ENCODE data around the gene ASPG. TPM values are rescaled to one million over a fixed set of nuclear protein-coding genes. Genes with fewer than 3 reads are reported as not detected.

ASPG gene
- total RNA-seq, 1 donor from 2014 or later, result 4.4 TPM

DNA sequence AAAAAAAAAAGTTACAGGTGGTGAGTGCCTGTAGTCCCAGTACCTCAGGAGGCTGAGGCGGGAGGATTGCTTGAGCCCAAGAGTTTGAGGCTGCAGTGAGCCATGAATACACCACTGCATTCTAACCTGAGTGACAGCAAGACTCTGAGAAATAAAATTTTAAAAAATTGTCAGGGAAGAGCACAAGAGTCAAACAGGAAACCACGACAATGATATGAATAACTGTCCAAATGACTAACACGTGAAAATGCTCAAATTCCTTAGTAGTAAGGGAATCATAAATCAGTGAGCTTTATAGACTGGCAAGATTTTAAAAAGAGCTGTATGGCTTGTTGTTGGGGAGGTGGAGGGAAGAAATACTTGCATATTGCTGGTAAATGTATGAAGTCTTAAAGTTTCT is 12.9 kb upstream of the ASPG start:
- no peak for DNase-seq (ENCODE audit: low spot score)
- intact Hi-C loops (cut with DNase I), result no loop called here

DNA sequence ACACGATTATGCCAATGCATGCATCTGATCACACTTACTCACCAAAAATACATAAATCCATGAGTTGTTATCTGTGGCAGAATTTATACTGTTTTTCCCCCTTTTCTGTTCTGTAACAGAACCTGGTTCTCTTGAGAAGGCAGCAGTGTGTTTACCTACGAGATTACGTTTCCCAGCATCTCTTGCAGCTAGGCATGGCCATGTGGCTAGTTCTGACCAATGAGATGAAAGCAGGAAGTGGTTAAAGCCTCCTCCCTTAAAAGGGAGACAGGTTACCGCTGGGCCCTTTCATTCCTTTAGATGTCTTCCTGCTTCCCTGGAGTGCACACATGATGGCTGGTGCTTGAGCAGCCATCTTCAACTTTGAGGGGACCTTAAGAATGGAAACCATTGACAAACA is 11.7 kb upstream of the ASPG start:
- intact Hi-C loops (cut with DNase I), result no loop called here

DNA sequence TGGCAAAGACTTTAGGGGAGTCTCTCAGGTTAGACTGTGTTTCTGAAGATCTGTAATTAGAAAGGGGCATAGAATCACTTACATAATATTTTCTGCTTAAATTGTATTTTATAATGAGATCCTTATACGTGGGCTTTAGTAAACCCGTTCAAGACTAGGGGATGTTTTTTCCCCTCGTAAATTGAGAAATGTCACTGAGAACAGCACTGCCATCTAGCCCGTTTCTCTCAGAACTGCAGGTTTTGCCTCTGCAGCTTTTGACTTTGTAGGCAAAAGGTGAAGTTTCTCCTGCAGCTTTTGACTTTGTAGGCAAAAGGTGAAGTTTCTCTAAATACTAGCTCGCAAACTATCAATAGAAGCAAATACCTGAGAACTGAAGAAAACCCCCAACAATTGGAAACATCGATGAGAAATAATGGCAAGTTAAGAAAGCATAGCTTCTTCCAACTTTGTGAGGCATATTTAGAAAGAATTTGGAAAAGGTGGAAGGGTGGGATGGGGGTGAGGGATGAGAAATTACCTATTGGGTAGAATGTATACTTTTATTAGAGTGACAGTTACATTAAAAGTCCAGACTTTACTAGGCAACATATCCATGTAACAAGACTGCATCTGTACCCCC is 9.9 kb upstream of the ASPG start:
- intact Hi-C loops (cut with DNase I), result loop anchor here (5.0 kb wide), 2 partner anchors 487 to 567 kb away; no protein-coding TSS in a partner anchor
- DNase-seq (ENCODE audit: low spot score), result no peak

More for the DNA sequence above, 11.7 kb upstream of the ASPG start:
- no peak for DNase-seq (ENCODE audit: low spot score)

DNA sequence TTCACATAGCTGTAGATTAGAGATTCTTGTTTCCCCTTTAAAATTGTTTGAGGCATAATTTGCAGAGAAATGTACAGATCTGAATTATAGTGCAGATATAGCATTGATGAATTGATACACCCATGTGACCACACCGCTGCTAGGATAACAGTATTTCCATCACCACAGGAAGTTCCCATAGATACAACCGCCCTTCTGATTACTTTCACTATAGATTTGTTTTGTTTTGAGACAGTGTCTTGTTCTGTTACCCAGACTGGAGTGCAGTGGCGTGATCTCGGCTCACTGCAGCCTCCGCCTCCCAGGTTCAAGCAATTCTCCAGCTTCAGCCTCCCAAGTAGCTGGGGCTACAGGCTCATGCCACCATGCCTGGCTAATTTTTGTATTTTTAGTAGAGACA is 8.8 kb upstream of the ASPG start:
- no peak for DNase-seq (ENCODE audit: low spot score)
- intact Hi-C loops (cut with DNase I), result loop anchor here (5.0 kb wide), 2 partner anchors 486 to 566 kb away; no protein-coding TSS in a partner anchor

DNA sequence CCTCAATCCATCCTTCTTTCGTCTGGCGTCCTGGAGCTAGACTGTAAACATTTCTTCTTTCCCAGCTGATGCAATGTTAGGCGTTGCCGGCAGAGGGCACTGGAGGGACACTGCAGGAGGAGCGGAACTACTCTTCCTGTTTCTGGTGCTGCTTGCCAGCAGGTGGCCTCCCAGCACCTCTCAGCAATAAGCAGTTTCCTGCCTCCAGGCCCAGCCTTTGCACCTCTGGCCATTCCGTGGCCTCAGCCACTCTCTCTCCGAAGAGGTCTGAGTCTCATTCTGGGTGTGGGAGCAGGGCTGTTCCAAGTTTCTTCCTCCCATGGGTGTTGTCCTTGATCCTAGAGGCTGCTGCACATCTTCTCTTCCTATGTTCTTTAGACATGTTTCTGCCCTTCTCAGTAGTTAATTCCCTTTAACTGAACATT is 7.5 kb upstream of the ASPG start:
- intact Hi-C loops (cut with DNase I), result loop anchor here (1.0 to 5.0 kb wide), 3 partner anchors 53 to 564 kb away; no protein-coding TSS in a partner anchor
- DNase-seq (ENCODE audit: low spot score), result peak; percentile 88

DNA sequence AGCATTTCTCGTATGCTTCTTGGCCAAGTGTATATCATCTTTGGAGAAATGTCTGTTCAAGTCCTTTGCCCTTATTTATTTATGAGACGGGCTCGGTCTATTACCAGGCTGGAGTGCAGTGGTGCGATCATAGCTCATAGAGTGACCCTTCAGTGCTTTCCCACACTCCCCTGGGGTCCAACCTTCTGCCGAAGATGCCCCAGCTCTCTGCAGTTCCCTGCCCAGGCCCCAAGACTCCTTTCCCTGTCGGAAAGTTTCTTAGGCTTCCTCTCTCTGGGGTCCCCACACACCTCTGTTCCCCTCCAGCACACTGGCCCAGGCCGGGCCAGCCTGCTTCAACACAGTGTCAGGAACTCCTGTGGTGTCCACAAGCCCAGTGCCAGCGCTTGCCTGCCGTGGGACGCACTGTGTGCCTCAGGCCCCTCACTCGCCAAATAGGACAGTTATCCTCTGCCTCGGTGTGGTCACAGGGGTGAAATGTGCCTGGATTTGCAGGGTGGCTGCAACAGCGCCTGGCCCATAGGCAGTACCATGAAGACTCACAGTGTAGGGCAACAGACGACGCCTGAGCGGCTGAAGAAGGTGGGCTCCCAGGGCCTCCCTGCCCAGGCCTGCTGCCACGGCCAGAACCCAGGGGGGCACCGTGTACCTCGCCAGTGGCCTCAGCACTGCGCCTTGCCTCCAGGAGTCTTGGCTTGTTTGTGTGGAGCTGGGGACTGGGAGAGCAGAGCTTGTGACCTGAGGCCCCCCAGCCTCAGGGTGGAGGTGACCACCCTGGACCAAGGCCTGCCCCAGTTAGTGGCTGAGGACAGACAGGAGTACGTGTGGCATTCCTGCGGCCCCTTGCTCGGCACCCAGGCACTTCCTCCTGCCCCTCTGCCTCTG is 4.9 kb upstream of the ASPG start:
- no peak for DNase-seq (ENCODE audit: low spot score)
- intact Hi-C loops (cut with DNase I), result no loop called here

DNA sequence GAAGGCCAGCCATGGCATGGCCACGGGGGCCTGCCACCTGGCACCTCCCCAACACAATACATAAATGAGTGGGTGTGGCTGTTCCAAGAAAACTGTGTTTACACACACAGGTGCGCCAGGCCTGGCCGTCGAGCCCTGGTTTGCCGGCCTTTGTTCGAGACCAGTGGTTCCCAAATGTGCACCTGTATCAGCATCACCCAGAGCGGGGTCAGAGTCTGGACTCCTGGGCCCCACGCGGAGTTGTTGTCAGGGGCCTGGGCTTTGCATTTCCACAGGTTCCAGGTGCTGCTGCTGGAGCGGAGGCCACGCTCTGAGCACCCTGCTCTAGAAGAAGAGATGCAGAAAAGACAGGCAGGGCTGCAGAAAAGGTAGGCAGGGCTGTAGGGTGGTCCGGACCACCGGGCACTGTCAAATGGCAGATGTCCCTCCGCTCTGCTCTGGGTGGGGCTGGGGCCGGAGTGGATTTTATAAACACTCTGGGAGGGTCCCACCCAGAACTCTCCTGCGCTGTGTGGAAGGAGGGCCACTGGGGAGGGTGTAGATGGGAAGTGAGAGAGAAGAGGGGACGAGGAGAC is 4.2 kb upstream of the ASPG start:
- DNase-seq (ENCODE audit: low spot score), result no peak
- intact Hi-C loops (cut with DNase I), result no loop called here

DNA sequence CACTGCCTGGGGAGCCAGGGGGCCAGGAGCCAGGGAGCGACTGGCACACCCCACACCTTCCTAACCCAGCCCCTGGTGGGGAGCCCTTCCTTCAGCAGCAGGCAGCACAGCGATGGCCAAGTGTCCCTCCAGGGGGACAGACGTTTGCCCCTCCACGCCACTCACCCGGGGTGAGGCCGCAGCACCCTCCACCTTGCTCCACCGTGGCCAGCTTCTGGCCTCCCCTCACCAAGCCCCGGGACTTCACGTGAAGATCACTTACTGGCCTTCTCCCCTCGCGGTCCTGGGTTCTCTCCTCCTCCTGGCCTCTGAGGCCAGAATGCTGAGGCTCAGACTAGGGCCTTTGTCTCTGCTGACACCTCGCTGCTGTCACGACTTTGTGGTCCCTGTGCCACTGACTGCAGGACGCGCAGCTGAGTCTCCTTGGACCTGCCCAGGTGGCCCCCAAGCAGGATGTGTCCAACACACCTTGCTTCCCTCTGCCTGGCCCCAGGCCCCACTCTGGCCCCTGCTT is 3.5 kb upstream of the ASPG start:
- intact Hi-C loops (cut with DNase I), result no loop called here
- no peak for DNase-seq (ENCODE audit: low spot score)

DNA sequence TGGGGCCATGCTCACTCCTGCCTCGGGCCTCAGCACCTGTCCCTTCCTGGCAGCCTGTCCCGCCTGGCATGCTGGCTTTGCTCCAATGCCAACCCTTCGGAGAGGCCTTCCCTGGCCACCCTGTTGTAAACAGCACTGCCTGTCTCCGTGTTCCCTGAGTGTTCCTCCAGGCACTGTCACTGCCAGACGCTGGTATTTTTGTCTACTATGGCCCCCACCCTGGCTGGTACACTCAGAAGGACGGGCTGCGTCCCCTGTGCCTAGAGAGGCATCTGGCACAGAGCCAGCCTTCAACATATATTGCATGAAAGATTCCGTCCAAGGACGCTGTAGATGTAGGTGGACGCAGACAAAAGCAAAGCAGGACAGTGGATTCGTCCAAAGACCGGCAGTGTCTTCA is 2.7 kb upstream of the ASPG start:
- intact Hi-C loops (cut with DNase I), result no loop called here
- DNase-seq (ENCODE audit: low spot score), result no peak

DNA sequence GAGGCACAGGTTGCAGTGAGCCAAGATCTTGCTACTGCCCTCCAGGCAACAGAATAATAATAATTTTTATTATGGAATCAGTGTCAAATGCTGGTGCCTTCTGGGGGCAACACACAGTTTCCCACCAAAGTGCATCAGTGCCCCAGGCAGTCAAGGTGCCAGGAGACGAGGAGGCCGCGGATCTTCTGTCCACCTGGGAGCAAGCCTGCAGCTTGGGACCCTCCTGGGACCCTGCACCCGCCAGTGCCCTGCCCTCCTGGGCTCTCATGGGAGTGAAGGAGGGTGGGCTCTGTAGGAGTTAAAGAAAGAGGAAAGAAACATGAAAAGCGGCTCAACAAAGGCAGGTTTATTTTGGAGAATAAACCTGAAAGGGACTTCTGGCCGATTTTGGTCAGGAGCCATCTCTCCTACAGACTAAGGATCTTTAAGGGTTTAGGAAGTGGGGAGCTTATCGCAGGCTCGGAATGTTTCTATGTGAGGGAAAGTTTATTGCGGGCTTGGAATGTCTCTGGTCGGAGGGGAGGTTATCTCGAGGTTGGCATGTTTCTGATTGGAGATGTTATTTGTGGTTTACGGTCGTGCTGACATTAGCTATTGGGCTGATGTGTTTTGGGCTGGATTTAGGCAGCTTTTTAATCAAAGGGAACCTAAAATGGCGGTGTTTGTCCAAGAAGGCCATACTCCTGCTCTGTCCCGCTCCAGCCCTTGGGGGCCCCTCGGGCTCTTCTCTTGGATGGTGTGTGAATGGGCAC is 1.1 kb upstream of the ASPG start:
- intact Hi-C loops (cut with DNase I), result loop anchor here (5.0 kb wide), 1 partner anchor 498 kb away; no protein-coding TSS in a partner anchor
- no peak for DNase-seq (ENCODE audit: low spot score)

DNA sequence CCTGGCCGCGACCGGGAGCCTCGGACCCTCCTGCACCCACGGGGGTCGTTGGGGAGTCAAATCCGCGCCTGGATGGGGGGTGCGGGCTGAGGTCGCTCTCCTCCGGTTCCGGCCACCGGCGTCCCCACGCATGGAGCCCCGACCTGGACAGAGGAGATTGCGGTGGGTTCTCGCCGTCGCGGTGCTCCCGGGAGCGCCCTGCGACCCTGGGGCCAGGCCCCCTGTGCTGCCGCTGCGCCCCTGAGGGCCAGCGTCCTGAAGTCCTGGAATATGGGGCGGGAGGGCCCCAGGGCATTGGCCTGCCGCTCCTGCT is 345 bp downstream of the ASPG start:
- intact Hi-C loops (cut with DNase I), result loop anchor here (5.0 kb wide), 1 partner anchor 496 kb away; no protein-coding TSS in a partner anchor
- DNase-seq (ENCODE audit: low spot score), result no peak

DNA sequence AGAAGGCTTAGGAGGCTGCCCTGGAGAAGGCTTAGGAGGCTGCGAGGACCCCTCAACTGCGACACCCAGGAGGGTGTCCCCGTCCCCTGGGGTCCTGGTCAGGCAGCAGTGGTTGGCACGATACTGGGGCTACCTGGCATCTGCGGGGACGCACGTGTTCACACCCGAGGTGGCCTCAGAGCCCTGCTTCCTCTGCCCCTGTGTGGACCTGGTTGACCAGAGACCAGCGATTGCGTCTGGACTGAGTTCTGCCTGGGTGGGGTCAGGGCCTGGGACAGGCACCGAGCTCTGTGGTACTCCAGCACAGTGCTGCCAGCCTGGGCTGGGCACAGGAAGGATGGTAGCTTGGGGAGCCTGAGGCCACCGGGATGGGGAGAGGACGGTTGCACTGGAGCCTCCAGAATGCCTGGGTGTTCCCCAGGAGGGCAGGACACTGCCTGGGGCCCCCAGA is 735 bp downstream of the ASPG start:
- no peak for DNase-seq (ENCODE audit: low spot score)
- intact Hi-C loops (cut with DNase I), result loop anchor here (5.0 kb wide), 1 partner anchor 496 kb away; no protein-coding TSS in a partner anchor

DNA sequence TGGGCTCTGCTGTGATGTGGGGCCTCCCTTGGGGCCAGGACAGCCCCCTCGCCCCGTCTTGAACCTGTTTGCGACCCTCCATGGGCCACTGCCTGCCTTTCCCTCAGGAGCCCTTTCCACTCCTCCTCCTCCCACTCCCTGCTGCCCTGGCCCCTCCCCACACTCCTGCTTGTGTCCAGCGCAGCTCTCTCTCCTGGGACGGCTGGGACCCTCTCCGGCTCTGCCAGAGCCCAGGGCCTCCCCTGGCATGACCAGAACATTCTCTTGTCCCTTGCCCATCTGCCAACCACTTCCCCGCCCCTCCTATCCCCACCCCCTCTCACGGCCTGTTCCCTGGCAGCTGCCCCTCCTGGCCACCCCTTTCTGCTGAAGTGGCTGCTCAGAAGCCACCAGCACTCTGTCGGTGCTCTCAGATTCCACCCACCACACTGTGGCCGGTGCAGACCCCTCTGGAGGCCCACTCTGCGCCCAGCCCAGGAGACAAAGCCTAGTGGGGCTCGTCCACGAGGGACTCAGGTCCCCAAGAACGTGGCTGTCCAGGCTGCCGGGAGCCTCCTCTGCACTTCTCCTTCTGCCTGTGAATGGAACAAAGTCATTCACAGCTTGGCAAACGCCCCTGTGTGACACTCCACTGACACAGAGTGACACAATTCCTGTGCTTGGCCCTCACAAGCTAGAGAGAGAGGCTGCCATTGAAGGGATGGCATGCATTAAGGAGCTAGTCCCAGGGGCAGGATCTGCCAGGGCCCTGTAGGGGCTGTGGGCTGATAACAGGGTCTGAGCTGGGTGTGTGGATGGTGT is 1.4 kb downstream of the ASPG start:
- intact Hi-C loops (cut with DNase I), result loop anchor here (5.0 kb wide), 1 partner anchor 495 kb away; no protein-coding TSS in a partner anchor
- DNase-seq (ENCODE audit: low spot score), result no peak

DNA sequence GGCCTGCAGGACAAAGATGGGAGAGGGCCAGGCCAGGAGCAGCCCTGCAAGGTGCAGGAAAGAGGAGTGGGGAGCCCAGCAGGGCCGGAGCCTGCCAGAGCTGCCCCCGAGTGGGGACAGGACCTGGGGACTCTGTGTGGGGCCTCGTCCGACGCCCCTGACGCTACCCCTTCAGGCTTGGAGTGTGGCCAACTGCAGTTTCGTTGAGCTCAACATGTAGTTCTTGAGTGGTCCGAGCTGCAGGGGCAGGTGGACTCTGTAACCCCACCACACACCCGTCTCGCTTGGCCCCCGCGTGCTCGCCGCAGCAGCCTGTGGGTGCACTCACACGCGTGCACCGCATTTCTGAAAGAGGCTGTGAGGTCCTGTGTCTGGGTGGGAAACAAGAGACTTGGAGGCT is 2.0 kb downstream of the ASPG start:
- no peak for DNase-seq (ENCODE audit: low spot score)
- intact Hi-C loops (cut with DNase I), result loop anchor here (5.0 kb wide), 1 partner anchor 495 kb away; no protein-coding TSS in a partner anchor

DNA sequence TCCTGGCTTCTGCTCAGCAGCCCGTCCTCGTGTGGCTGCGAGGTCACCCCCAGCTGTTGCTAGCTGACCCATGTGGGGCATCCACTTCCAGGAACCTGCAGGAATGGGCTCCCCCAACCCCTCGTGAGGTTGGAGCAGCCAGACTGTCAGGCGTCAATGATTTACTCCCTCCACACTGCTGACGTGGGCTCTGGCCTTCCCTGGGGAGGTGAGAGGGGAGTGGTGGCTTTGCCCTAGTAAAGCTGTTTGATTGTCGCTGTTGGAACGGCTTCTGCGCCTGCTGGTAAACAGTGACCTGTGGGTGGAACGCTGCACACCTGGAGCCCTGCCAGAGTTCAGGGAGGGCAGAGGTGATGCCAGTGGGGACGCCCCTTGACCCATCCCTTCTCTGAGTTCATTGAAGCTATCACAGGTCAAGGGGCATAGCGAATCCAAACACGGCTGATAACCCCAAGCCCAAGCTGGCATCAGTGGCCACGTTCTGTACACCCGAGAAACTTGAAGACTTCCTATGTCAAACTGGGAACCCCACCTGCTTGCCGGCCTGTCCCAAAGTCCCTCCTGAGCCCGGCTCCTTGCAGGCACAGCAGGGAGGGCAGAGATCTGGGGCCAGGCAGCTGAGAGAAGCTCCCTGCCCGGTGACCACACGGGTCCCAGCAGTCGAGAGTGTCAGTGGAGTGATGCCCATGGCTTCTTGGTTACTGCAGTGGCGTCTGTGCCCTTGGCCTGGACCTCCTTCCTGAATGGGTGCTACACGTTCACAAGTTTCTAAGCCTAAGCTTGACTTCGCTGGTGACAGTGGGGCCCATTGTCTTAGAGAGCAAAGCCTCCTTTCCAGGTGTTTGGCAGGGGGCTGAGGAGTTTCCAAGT is 2.7 kb downstream of the ASPG start:
- intact Hi-C loops (cut with DNase I), result loop anchor here (5.0 kb wide), 1 partner anchor 494 kb away; no protein-coding TSS in a partner anchor
- DNase-seq (ENCODE audit: low spot score), result peak; percentile 70

DNA sequence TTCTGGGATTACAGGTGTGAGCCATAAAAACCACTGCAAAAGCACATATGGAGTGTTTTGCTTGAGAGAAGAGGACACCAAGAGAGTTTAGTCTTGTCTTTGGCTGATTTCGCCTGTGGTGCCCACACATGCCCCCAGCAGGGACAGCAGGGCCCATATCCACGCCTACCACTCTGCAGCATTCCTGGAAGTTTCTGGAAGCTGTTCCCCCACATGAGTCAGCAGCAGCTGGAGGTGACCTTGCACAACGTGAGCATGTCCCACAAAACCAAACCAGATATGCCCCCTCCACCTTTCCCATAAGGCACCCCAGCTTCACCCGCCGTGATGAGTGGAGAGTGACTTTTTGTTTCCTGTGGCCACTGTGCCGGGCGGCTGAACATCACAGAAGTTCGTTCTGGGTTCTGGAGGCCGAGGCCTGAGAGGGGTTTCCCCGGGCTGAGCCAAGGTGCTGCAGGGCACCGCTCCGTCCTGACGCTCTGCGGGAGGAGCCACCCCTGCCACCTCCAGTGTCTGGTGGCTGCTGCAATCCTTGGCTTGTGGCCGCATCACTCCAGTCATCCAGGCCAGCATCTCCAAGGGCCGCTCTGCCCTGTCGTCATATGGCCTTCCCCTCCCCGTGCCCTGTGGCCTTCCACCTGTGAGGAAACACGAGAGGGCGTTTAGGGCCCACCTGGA is 4.7 kb downstream of the ASPG start:
- intact Hi-C loops (cut with DNase I), result no loop called here
- DNase-seq (ENCODE audit: low spot score), result peak; percentile 69
